ENCODE data around the gene NME5. TPM values are rescaled to one million over a fixed set of nuclear protein-coding genes. Genes with fewer than 3 reads are reported as not detected.

Gene NME5
- polyA plus RNA-seq, 4 donors = 20.3 to 28.7 (median 24.0) TPM

DNA sequence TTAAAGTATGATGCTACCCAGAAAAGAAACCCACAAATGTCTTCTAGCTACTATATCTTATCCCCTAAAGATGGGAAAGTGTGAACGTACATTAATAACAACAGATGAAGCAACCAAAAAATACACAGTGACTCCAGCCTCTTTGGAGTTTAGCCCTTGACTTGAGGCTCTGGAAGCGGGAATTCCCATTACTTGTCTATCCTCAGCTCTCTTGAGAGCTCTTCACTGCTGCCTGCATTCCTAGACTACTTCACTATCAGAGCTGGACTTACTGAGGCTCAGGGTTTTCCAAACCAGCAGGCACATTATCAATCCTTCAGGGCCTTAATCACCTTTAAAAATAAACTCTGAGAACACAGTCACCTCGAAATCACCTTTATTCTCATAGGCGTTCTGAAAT, 1.0 kb upstream of the NME5 start:
- DNase-seq (ENCODE audit: low read depth in 4 of 4, low spot score in 3 of 4) = no peak

DNA sequence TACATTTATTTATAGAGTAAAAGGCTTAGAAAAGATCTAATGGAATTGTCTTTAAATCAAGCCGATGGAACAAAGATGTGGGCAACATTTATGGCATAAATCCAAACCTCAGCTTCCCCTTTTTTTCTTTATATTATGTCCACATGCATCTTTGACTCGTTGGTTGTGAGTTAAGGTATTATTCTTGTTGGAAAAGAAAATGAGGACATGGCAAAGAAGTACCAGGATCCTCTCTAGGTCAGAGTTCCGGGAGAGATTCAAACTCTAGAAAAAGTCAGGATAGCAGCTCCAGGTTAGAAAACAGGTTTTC, 508 bp upstream of the NME5 start:
- DNase-seq (ENCODE audit: low read depth in 4 of 4, low spot score in 3 of 4) = no peak

DNA sequence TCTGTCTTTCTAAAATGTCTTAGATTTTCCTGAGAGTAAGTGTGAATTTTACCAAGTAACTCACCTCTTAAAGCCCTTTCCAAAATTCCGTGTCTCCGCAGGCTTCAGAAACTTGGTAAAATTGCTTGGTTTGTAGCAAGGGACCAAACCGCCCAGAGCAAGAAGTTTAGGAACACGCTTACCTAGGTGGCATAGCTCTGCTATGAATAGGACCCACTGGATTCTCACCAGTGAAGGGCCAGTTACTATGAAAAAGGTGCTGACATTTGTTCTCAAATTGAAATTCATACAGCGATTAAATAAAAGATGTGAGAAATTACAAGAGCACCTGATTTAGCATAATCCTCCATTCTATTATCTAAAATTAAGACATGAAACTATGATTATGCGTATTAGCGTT, 6.7 kb downstream of the NME5 start:
- DNase-seq (ENCODE audit: low read depth in 4 of 4, low spot score in 3 of 4) = no peak

DNA sequence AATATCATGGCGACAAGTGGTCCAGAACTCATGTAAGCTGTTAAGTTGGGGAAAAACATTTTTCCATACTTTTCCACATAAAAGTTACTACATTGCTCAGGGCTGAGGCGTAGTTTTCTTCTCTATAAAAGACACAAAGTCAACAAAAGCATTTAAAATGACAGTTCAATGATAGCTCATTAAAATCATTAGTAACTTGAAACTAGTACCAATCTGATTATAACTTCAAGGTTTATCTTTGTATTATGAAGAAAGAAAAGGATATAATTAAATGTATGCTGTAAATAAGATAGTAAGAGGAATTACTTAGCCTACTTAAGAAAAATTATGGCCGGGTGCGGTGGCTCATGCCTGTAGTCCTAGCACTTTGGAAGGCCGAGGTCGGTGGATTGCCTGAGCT, 9.9 kb downstream of the NME5 start:
- no peak for DNase-seq (ENCODE audit: low read depth in 4 of 4, low spot score in 3 of 4)

DNA sequence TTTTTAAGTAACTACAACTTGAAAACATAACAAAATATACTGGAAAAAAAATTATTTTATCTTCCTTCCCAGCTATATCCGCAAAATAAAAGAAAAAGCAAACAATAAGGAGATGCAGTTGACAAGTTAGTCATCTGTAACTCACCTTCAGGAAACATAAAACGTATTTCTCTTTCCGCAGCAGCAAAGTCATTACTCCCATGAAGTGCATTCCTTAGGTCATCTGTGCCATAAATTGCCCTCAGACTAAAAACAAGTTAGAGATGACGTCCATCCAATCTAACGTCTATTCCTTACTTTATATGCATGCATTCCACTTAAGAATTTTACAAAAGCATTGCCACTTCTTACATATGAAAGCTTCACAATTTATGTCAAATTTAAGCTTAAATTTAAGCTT, 10.9 kb downstream of the NME5 start:
- no peak for DNase-seq (ENCODE audit: low read depth in 4 of 4, low spot score in 3 of 4)

DNA sequence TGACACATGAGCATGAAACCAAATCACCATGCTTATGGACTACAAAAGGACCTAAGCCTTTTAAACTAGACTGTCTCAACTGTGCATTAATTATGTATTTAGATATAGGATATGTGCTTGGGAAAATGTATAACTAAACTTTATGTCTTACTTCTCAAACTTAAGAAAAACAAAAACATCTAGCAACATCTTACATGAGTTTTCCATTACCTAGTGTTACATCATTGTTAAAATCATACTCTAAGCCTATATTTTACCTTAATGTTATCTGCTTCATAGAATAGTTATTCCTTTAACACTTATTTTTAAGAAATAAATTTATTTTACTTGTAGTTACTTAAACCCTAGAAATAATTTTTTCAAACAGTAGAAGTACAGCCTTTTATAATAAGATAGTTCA, 24.0 kb downstream of the NME5 start:
- no peak for DNase-seq (ENCODE audit: low read depth in 4 of 4, low spot score in 3 of 4)

DNA sequence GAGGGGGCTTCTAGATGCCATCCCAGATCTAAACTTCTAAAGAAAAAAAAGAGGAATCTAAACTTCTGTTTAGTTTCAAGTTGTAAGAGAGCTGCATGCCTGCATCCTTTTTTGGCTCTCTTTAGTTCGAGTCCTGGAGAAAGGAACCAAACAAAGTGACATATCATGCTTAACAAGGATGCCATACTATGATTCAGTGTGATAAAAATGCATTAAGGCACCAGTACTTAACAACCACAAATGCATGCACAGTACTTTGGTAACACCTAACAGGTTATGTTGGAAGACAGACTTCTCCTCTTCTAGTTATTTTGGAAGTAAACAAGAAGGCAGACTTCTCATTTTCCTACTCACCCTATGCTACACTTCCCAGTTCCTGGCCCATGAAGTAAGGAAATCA, 27.3 kb downstream of the NME5 start:
- DNase-seq (ENCODE audit: low read depth in 4 of 4, low spot score in 3 of 4) = no peak

DNA sequence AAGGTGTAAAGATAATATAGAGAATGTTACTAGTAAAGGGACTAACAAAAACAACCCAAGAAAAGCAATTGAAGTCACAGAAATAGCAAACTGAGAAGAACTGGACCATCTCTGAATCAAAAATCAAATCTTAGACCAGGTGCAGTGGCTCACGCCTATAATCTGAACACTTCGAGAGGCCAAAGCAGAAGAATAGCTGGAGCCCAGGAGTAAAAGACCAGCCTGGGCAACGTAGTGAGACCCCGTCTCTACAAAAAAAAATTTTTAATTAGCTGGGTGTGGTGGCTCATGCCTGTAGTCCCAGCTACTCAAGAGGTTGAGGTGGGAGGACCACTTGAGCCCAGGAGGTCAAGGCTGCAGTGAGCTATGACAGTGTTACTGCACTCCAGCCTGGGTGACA, 28.0 kb downstream of the NME5 start:
- no peak for DNase-seq (ENCODE audit: low read depth in 4 of 4, low spot score in 3 of 4)

DNA sequence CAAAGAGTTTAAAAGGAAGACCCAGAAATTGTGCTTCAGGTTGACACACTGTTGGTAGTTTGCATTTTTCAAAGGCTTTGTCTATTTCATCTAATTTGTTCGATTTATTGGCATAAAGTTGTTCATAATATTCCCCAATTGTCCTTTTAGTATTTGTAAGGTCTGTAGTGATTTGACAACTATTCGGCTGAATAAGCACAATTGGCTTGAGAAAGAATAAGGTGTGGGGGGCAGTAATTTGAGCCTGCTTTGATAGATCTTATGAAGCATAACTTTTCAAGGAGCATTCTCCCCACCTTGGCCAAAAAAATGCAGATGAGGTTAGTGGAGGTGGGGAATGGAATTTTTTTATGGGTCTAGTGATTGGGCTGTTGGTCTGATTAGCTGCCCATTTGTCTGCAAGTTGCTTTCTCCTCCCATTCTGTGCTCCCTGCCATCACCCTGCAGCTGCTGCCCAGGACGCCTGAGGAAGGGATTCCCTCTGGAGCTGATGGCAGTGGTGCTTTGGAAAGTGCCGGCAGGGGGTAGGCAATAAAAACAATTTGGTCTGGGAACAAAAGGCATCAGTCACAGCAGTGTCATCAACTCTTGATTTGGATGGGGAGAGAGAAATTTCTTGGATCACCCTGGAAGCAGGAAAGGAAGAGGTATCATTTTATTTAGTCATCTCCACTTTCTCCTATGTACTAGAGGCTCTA, 28.8 kb downstream of the NME5 start:
- no peak for DNase-seq (ENCODE audit: low read depth in 4 of 4, low spot score in 3 of 4)

DNA sequence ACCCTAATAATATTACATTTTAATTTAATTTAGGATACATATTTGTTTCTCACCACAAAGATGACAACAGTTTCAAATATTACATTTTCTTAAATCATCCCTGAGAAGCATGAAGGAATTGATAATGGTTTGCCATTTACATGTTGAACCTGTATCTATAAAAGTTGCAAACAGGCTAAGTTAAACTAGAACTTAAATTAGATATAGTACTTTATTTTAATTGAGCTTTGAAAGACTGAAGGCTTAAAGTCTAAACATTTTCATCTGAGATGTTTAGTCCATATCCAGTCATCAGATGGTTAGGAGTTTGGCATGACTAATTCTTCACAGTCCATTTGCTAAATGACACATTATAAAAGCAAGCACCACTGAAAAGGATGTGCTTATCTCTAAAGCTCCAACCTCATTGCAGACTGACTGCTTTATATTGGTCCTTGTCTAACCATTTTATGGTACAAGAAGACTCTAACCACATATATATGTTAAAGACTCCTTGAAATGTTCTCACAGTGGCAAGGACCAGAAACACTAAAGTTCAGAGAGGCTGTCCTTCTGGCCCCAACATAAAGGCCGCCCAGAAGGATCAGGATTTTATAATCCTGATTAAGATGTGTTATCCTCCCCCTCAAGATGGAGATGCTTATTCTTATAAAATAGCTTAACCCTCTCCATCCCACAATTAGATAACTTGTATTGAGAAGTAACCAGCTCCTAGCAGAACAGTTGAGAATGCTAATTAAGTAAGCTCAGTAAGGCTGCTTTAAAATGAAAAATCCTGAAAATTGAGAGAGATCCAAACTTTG, 29.6 kb downstream of the NME5 start:
- no peak for DNase-seq (ENCODE audit: low read depth in 4 of 4, low spot score in 3 of 4)

DNA sequence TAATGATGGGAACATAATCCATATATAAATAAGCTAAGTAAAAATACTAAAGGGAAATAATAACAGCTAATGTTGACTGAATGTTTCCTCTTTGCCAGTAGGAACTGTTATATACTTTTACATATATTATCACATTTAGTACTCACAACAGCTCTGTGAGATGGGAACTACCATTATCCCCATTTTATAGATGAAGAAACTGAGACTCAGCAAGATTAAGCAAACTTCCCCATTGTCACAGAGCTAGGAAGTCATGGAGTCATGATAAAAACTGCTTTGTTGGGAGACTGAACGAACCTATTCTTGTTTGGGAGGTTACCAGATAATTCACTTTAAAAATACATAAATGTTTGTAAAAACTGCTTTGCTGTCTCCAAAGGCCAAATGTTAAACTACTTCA, 32.0 kb downstream of the NME5 start:
- no peak for DNase-seq (ENCODE audit: low read depth in 4 of 4, low spot score in 3 of 4)

DNA sequence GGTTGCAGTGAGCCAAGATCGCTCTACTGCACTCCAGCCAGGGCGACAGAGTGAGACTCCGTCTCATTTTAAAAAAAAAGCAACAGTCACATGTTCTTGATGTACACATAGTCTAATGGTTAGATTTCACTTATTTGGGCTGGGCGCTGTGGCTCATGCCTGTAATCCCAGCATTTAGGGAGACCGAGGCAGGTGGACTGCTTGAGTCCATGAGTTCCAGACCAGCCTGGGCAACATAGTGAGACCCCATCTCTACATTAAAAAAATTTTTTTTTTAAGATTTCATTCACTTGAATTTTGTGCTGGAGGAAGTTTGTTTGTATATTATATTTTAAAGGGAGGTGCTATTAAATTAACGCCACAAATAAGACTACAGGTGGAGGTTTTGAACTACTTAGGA, 33.5 kb downstream of the NME5 start:
- no peak for DNase-seq (ENCODE audit: low read depth in 4 of 4, low spot score in 3 of 4)

DNA sequence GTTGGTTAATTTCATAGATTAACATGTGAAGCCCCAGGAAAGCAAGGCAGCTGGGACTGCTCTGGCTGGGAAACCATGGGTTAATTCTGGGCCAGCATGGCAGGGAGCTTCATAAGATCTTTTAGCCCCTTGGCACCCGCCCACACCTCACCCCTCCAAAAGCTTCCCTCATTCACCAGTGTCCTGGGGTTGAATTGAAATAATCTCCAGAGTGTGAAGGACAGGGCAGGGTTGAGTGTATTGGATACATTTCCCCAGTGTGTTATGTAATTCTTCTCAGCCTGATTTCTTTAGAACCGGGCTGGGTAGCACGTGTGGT, 36.0 kb downstream of the NME5 start:
- no peak for DNase-seq (ENCODE audit: low read depth in 4 of 4, low spot score in 3 of 4)

DNA sequence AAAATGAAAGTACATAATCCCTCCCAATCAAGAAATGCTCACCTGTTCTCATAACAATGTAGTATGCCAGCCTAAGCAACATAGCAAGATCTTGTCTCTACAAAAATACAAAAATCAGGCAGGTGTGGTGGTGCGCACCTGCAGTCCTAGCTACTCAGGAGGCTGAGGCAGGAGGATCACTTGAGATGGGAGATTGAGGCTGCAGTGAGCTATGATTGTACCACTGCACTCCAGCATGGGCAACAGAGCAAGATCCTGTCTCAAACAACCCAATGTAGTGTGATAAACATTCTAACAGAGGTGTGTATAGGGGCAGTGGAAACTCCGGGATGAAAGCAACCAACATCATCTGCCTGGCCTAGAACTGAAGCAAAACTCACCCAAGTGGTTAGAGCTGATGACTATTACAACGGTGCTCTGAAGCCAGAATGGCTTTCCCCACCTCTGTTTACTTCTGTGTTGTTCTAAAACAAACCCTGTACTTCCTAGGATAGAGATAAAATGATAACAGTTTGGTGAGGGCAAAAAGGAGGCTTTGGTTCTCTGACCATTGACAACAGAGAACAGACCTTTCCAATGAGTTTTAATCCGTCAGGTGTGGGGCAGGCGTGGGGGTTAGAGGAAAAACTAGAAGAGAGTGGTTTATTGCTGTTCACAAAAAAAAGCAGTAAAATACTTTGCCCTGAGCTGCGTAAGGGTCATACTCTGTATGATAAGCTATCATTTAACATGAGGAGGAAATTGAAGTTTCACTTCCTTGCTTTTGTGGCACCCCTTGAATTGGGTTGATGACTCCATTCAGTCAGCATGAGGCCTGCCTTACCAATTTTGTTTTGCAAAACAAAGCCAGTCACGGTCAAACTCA, 36.5 kb downstream of the NME5 start:
- no peak for DNase-seq (ENCODE audit: low read depth in 4 of 4, low spot score in 3 of 4)

DNA sequence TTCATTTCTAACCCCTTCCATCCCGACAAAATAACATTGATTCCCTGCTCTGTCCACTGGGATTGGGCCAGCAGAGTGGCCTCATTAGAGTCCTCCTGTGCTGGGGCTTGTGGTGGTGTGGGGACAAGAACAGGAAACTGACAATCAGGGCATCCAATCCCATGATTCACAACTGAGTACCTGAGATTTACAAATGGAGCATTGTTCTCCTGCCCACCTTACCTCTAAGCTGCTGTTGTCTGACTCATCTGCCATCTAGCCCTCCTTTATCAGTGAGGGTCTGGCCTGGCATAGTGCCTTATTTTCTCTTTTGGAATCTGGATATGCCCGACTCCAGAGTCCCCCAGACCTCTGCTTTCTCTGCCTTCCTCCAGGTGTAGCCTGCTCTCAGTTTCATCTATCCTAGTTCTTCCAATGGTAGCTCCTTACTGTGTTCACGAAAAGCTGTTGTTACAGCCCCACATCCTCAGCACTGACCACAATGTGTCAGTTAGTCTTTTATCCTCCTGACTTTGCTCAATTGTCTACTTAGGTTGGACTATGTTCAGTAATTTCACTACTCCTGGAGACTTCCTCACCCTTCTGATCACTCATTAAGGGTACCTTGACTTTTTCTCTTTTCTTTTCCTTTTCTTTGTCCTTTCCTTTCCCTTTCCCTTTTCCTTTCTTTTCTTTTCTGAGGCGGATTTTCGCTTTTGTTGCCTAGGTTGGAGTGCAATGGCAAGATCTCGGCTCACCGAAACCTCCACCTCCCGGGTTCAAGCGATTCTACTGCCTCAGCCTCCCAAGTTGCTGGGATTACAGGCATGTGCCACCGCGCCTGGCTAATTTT, 42.0 kb downstream of the NME5 start:
- no peak for DNase-seq (ENCODE audit: low read depth in 4 of 4, low spot score in 3 of 4)

DNA sequence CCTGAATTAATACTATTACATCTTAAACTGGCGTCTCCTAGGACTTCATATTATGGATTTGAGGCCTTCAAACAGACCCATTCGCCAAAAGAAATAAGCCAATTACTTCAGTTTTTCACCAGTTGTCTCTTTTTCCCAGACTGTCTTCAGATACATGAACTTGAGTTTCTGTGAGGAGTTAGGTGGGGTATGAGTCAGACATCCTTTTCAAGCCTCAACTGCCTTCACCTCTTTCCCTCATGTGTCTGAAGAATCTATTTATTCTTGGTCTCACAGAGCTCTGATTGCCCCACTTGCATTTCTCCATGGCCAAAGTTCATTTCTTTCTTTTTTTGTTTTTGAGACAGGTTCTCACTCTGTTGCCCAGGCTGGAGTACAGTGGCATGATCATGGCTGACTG, 42.9 kb downstream of the NME5 start:
- DNase-seq (ENCODE audit: low read depth in 4 of 4, low spot score in 3 of 4) = no peak

DNA sequence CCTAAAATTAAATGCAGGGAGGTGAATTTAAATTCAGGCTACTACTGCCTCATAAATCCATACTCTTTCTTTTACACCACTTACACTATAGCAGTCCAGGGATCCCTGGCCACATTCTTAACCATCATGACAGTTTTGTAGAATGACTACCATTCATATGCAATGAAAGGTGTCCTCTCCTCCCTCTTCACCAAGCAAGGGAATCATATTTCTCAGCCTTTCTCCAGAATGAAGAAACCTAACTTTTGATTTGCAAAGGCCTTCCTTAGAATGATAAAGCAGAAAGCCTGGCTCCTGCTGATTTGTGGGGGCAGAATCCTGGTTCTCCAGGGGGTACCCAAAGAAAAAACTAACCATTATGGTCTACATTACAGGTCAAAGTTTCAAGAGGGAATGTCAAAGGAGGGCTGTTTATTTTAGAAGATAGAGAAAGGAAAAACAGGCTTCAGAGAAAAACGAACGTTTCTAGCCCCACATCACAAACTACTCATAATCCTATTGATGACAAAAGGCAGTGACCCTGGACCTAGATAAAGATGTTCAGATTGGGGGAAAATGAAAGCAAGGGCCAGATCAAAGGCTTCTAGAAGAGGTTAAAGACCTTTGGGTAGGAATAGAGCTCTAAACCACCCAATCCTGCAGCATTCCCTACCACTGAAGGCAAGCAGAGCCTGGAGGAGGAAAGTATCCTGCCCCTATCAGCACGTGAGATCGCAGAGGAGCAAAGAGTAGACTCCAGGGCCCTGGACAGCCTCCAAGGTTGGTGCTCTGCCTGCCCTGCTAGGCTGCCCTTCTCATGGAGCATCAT, 43.9 kb downstream of the NME5 start:
- no peak for DNase-seq (ENCODE audit: low read depth in 4 of 4, low spot score in 3 of 4)

DNA sequence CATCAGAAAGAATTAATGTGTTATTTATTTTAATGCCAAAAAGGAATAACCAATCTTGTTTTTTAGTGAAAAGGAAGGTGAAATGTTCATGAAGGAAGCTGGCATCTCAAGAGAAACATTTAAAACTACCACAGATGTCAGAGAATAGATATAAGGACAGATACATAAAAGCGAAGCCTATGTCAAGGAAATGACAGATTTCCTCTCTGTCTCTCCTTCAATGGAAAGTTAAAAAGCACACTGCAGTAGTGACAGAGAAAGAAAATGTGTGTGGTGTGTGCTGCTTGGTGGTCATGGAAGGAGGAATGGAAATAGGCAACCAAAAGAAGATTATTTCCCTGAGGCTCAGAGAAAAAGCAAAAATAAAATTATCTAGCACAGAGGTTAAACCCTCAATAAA, 46.2 kb downstream of the NME5 start:
- DNase-seq (ENCODE audit: low read depth in 4 of 4, low spot score in 3 of 4) = no peak

DNA sequence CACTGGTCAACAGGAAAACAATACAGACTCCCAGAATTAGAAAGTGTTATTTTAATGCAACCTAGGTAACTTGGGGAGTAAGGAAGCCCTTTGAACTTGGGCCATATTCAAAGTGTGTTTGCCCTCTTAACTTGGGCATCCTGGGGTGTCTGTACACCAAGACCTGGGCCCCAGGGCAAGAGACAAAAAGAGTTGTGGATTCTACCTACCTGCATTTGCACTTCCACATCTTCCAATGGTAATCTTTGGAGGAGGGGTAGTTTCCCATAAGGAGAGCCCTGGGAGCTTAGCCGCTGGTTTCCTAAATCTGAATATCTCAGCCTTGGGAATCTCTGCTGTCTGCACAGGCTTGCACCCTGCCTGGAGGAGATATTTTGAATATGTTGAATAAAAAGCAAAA, 46.9 kb downstream of the NME5 start:
- no peak for DNase-seq (ENCODE audit: low read depth in 4 of 4, low spot score in 3 of 4)

DNA sequence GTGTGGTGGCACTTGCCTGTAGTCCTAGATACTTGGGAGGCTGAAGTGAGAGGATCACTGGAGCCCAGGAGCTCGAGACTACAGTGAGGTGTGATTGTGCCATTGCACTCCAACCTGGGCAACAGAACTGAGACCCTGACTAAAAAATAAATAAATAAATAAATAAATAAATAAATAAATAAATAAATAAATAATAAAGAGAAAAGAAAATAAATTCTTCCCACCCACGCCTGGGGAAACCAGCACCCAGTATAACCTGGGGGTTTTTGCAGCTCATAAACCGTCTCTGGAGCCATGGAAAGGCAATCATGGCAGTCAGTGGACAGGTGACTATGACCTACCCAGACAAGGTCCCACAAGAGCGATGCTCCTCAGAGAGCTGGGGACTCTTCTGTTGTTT, 47.5 kb downstream of the NME5 start:
- DNase-seq (ENCODE audit: low read depth in 4 of 4, low spot score in 3 of 4) = no peak

All from right renal pelvis (tissue), 4 donors.